ENCODE data around the gene GLDC.

GRCh38 chr9:6675268-6675667 lies 29.7 kb upstream of the GLDC start:
- no peak for TF ChIP-seq POLR2A (IDR thresholded peaks at IDR 0.05)
- TF ChIP-seq CTCF (IDR thresholded peaks at IDR 0.05) = no peak
